Astrocyte of the spinal cord (primary cell): ENCODE data around the gene ATP6V0C.

Source experiments
- DNase-seq: peaks from one replicate; pipeline ENCODE4 v3.0.0; 2011; ENCODE audit warnings: low read depth, low spot score
- H3K4me3 ChIP-seq: 2 replicates; pipeline ENCODE4 v1.5.1; 2011; ENCODE audit warnings: low read depth, mild to moderate bottlenecking, low read length, moderate library complexity
- CTCF ChIP-seq: IDR thresholded peaks from 2 replicates; pipeline ENCODE4 v1.5.1; 2012; ENCODE audit warnings: low read depth, mild to moderate bottlenecking, low read length, inconsistent platforms
- in situ Hi-C: cut with HindIII; loops from 2 replicates; pipeline ENCODE4 v1.10.0; 2017; ENCODE audit warnings: low sequenced_read_pairs

ATP6V0C gene

GRCh38 chr16:2524339-2524938 lies 10.7 kb downstream of the ATP6V0C start:
- in situ Hi-C loops, result no loop called here
- DNase-seq, result no peak
- TF ChIP-seq CTCF, result no peak
- no peak overlapping the region for H3K4me3 ChIP-seq

GRCh38 chr16:2526135-2526534 lies 12.4 kb downstream of the ATP6V0C start:
- in situ Hi-C loops, result no loop called here
- no peak for TF ChIP-seq CTCF
- H3K4me3 ChIP-seq, result no peak overlapping the region
- no peak for DNase-seq

GRCh38 chr16:2527071-2527783 lies 13.5 kb downstream of the ATP6V0C start:
- DNase-seq, result no peak
- TF ChIP-seq CTCF, result no peak
- in situ Hi-C loops, result no loop called here
- H3K4me3 ChIP-seq, result no peak overlapping the region

- in situ Hi-C loops, result no loop called here
- H3K4me3 ChIP-seq, result no peak overlapping the region
- TF ChIP-seq CTCF, result no peak
- DNase-seq, result no peak
Observed at GRCh38 chr16:2527784-2528100, 14.0 kb downstream of the ATP6V0C start.

- in situ Hi-C loops, result no loop called here
- H3K4me3 ChIP-seq, result no peak overlapping the region
- DNase-seq, result no peak
- no peak for TF ChIP-seq CTCF
Observed at GRCh38 chr16:2528161-2529060, 14.7 kb downstream of the ATP6V0C start.

- in situ Hi-C loops, result no loop called here
- H3K4me3 ChIP-seq, result no peak overlapping the region
- no peak for DNase-seq
- no peak for TF ChIP-seq CTCF
Observed at GRCh38 chr16:2529061-2529931, 15.5 kb downstream of the ATP6V0C start.
